Suprapubic skin (tissue), 4 donors: ENCODE results near the gene KLHL41.

ENCODE experiments used
- POLR2A ChIP-seq, 2 donors: fragments of 450-650 bp; IDR thresholded peaks; one replicate each; pipeline ENCODE4 v1.6.1; 2017; ENCODE audit warnings: antibody characterized with exemption in 2 of 2, mild to moderate bottlenecking in 2 of 2, moderate library complexity in 2 of 2
- POLR2AphosphoS5 ChIP-seq, 3 donors: sonication (generic); formaldehyde crosslinking; IDR thresholded peaks; one replicate each; pipeline ENCODE4 v1.6.1; 2017; ENCODE audit warnings: antibody characterized with exemption in 3 of 3
- TF ChIP-seq, protein P1 (sequence below), 2 donors: fragments of 200-600 bp in 1 of 2; fragments of 450-650 bp in 1 of 2; sonication (generic) in 1 of 2; IDR thresholded peaks; one replicate each; pipeline ENCODE4 v1.5.1; 2016 to 2019; ENCODE audit warnings: antibody characterized with exemption in 2 of 2, mild to moderate bottlenecking in 1 of 2, moderate library complexity in 1 of 2

DNA sequence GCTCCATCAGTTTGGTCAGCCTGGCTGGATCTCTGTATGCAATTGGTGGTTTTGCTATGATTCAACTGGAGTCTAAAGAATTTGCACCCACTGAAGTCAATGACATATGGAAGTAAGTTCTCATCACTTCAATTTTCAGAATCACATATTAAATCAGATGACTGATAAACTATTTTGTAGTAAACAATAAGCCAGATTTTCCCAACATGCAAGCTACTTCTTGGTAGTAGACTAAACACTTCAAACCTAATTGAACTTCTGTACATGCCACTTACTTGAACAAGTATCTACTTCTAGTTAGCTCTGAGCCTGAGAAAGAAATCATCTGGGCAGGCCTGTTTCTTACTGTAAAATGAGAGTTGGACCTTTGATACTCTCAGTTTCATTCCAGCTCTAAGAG is 11.4 kb downstream of the KLHL41 start:
- TF ChIP-seq POLR2AphosphoS5 (IDR thresholded peaks at IDR 0.05) (no peak), POLR2A (IDR thresholded peaks at IDR 0.05) (no peak)
- TF ChIP-seq, protein P1, sequence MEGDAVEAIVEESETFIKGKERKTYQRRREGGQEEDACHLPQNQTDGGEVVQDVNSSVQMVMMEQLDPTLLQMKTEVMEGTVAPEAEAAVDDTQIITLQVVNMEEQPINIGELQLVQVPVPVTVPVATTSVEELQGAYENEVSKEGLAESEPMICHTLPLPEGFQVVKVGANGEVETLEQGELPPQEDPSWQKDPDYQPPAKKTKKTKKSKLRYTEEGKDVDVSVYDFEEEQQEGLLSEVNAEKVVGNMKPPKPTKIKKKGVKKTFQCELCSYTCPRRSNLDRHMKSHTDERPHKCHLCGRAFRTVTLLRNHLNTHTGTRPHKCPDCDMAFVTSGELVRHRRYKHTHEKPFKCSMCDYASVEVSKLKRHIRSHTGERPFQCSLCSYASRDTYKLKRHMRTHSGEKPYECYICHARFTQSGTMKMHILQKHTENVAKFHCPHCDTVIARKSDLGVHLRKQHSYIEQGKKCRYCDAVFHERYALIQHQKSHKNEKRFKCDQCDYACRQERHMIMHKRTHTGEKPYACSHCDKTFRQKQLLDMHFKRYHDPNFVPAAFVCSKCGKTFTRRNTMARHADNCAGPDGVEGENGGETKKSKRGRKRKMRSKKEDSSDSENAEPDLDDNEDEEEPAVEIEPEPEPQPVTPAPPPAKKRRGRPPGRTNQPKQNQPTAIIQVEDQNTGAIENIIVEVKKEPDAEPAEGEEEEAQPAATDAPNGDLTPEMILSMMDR (IDR thresholded peaks at IDR 0.05), result no peak
